Amygdala (tissue), 56 donors: ENCODE data around the gene GPR61.
A peak's percentile ranks its signal among the peaks of the same experiment; 100 is the strongest.

ENCODE experiments used
- DNase-seq, 56 donors: peaks; one replicate each; lab custom pipeline; 2025; lab: John Stamatoyannopoulos, UW

GPR61 gene, protein sequence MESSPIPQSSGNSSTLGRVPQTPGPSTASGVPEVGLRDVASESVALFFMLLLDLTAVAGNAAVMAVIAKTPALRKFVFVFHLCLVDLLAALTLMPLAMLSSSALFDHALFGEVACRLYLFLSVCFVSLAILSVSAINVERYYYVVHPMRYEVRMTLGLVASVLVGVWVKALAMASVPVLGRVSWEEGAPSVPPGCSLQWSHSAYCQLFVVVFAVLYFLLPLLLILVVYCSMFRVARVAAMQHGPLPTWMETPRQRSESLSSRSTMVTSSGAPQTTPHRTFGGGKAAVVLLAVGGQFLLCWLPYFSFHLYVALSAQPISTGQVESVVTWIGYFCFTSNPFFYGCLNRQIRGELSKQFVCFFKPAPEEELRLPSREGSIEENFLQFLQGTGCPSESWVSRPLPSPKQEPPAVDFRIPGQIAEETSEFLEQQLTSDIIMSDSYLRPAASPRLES

DNA sequence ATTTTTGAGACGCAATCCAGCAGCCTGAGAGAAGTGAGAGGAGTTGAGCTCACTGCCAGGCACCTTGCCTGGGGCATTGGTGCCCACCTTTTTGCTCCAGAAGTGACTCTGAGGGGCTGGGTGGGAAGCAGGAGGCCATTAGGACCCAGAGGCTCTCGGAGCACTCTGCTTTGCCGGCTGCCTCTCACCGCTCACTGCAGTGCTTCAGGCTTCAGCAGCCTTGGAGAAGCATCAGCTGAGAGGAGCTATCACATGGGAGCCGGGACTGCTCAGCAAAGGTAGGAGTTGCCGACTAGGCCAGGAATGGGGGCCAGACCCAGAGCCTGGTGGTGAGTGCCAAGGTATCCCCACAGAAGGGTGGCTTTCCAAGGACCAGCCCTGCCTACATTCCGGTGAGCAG lies at the start of gene GPR61:
TSS of gene GPR61 (plus strand) at position 197 of the 400 bp plus-strand sequence. CDS start 3,151 bp downstream, outside the sequence.
- peak in 35 of 56 donors; percentile 12 to 70 (median 44) for DNase-seq

DNA sequence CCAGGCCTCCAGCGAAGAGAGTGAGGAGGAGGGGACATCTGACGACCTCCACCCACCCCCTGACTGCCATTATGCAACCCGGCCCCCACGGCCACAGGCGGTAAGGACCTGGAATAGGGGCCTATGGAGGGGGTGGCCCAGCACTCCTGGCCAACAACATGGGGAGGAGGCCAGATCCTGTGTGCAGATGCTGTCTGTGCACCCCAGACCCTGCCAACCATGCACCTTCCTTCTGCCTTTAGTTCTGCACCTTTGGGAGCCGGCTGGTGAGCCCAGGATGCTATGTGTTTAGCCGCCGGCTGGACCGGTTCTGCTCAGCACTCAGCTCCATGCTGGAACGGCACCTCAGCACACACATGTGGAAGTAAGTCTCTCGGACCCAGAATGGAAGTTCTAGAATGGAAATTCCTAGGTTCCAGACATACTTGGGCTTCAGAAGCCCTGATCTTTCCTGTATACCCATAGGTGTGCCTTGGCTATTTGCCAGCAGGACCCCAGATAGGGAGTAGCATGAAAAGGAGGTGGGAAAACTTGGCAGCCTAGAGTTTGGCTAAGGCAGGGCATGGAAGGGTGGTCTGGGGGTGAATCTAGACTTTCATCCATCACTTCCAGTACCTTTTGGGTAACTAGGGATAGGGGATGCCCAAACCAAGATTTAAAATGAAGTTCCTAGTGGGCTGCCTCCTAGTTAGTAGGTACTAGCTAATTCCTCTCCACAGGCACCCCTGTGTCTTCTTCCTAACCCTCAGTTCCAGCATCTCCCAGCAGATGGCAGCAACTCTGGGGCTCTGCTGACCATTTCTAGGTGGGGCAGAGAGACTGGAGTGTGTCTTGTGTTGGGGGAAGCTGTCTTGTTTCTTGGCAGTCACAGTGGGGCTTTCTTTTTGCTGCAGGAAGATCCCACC lies 49.4 kb upstream of the GPR61 start:
- DNase-seq = peak in 40 of 56 donors; percentile 19 to 83 (median 50)

DNA sequence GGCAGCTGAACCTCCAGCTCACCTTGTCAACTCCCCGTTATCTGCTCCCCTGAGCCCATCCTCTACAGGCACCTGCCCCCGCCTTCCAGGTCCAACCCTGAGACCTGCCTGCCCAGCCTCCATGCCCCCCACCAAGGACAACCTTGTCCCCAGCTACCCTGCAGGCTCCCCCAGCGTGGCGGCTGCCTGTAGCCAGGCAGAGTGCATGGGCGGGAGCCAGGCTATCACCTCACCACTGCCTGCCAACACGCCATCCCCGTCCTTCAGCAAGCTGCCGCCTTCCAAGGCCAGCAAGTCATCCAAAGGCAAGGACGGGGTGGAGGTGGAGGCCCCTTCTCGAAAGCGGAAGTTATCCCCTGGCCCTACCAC lies 48.8 kb upstream of the GPR61 start:
- no peak for DNase-seq

DNA sequence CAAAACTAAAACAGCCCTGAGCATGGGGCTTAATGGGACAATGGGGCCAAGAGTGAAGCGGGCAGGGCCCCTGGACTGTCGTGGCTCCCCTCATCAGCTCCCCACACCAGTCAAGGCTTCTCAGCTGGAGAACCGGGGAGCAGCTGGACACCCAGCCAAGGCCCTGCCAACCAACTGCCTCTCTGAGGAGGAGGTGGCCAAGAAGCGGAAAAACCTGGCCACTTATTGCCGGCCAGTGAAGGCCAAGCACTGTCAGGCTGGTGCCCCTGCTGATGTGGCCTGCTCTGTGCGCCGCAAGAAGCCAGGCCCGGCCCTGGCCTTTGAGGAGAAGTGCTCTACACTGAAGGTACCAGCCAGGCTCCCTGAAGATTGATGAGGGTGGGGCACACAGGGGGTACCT lies 48.3 kb upstream of the GPR61 start:
- DNase-seq = no peak

DNA sequence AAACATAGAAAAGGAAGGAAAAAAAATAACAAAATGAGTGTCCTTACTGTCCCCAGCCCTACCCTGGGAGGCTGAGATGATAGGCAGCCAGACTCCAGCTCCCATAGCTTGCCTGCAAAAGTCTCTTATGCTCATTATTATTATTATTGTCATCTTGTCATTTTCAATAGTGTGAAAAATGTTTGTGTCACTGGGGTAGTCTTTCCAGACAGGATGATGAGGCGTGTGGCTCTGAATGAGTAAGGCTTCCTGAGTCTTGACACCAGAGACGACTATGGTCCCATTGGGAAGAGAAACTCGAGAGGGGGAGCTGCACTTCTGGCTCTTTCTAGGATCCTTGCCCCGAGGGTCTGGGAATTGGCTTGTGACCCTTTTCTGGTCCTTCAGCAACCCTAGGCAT lies 46.9 kb upstream of the GPR61 start:
- no peak for DNase-seq

DNA sequence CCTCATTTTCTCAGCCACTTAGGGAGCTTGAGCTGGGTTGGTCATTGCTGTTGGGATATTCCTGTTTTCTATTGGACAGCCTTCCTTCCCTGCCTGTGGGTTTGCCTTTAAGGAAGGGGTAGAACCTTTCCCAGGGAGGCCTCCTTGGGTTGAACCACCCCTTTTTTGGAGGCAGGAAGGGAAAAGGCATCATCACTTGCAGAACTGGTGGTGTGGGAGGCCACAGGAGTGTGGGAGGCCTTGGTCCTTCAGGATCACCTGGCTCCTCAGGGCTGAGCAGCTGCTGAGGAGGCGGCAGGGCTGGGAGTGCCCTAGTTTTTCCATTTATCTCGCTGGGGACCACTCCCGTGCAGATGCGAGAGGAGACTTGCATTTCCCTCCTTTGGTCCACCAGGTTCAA lies 46.4 kb upstream of the GPR61 start:
- DNase-seq = peak in 1 of 56 donors; percentile 22

DNA sequence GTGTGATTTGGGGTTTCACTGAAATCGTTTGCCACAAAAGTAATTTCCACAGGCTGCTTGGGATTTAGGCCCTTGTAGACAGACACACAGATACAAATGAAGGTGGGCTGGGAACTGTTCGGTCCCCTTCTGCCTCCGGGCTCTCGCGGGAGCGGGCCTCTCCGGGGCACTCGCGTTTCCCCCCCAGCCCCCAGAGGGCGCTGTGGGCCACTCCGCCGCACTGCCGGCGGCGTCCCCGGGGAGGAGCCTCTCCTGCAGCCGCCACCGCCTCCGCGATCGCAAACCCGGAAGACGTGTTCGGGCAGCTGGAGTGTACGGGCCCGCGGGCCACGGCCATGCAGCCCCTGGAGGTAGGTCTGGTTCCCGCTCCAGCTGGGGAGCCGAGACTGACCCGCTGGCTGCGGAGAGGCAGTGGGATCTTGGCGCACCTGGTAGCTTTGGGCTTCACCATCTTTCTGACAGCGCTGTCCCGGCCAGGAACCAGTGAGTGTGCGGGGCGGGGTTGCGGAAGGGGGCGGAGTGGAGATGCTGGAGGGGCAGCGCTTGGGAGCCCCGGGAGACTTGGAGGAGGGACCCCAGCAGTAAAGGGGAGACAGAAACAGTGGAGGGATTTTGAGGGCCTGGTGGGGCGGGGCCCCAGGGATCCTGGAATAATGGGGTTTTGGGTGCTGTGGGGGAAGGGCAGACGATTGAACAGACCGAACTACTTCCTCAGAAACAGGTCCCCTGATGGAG lies 45.7 kb upstream of the GPR61 start, which contains the start of gene CYB561D1:
TSS of gene CYB561D1 (plus strand) at position 290 of the 735 bp plus-strand sequence. CDS start at position 336, 46 bp downstream.
- peak in 55 of 56 donors; percentile 31 to 89 (median 77) for DNase-seq

DNA sequence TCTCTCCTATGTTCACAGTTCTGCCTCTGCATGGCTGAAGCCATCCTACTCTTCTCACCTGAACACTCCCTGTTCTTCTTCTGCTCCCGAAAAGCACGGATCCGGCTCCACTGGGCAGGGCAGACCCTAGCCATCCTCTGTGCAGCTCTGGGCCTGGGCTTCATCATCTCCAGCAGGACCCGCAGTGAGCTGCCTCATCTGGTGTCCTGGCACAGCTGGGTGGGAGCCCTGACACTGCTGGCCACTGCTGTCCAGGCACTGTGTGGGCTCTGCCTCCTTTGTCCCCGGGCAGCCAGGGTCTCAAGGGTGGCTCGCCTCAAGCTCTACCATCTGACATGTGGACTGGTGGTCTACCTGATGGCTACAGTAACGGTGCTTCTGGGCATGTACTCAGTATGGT lies 43.9 kb upstream of the GPR61 start:
- no peak for DNase-seq

DNA sequence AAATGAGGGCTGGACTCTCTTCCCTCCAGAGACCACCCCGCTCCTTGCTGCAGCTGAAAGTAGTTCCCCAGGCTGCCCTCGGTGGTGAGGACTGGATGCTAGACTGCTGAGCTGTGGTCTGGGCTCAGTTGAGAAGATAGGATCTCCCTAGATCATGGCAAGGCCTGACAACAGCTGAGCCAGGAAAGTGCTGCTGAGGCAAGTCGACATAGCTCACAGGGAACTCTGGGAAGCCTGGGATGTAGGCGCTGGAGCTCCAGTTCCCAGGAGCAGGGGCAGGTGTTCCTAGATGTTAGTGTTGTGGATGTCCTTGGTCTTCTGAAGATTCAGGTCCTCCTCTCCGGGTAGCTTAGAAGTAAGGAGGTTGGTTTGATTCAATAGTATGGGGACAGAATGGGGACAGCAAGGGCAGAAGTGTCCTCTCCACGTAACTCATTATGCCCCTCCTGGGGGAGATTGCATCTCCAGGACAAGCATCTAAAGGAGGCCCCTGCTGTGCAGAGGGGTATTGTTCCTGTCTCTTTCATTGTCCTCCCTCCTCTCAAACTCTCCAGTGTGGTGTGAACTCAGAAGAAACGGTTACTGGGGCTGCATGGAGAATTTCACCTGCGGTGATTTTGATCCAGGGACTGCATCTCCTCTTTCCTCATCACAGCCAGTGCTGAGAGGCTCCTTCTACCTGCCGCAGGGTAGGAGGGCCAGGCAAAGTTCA lies 42.1 kb upstream of the GPR61 start:
- DNase-seq = peak in 1 of 56 donors; percentile 42

DNA sequence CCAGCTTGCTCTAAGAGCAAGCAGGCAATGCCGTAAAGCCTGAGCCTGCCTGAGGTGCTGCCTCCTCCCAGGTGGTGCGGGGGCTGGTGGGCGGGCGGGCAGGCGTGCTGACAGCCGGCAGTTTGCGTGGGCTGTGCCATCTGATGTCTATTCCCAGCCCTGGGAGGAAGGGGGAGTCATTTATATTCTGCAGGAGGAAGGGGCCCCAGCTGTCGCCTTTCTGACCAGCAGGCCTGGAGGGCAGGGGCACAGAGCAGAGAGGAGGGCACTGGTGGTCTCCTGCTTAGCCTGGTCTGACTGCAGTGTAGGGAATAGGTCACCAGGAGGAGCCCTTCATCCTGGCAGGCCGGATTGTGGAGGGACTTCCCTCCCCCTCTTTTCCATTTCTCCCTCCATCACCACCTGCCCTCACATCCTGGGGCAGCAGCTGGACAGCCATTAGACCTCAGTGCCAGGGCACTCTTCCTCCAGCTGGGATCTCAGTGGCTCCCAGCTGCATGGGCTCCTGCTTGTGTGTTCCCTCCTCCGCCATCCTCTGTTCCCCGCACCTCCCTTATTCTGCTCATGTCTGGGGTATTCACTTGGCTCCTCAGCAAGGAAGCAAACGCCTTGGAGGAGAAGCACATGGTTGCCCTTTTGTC lies 41.4 kb upstream of the GPR61 start:
- DNase-seq = peak in 15 of 56 donors; percentile 16 to 66 (median 46)

DNA sequence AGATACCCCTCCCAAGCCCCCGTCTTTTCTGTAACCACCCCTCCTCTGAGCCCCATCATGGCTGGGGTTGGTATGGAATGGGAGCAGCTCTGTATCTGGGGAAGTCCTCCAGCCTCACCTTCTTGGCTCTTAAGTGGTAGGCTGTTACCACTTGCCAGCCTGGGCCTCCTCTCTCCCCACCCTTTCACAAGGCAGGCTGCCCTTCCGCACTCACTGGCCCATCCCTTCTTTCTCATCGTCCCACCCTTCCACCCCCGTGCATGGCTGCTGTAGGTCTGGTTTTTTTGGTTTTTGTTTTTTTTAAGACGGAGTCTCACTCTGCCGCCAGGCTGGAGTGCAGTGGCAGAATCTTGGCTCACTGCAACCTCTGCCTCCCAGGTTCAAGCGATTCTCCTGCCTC lies 40.6 kb upstream of the GPR61 start:
- no peak for DNase-seq

DNA sequence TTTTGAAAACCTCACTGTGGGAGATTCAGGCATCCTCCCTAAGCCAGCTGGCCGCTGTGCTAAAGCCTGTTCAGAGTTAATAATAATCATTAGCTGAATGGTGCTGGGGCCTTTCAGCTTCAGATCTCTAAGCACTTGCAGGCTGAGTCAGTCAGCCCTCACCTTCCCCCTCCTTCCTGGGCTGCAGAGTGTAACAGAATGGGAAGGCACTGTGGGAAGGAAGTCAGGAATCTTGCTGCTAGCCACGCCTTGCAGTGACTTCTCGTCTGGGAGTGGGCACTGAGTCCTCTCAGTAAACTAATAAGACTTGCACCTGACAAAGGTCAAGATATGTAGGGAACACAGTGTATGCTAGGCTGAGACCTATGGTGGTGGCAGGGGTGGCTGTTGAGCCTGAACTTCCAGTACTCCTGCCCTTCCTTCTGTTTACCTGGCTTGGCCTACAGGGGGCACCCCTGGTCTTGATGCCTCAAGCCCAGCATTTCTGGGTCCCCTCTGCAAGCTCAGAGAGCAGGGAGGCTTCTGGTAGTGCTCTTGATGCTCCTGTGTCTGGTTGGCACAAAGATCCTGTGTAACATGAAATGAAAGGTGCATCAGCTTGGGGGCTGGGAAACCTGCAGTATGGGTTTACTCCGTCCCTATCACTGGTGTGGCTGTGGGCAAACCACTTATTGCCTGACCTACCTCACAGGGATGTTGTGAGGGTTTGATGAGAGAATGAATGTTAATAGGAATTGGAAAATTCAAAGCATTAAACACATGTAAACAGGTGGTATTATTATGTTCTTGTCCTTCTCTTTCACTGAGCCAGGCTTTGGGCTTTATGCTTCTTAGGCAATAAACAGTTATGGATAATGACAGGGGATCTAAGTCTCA lies 39.8 kb upstream of the GPR61 start:
- DNase-seq = peak in 17 of 56 donors; percentile 21 to 57 (median 40)

DNA sequence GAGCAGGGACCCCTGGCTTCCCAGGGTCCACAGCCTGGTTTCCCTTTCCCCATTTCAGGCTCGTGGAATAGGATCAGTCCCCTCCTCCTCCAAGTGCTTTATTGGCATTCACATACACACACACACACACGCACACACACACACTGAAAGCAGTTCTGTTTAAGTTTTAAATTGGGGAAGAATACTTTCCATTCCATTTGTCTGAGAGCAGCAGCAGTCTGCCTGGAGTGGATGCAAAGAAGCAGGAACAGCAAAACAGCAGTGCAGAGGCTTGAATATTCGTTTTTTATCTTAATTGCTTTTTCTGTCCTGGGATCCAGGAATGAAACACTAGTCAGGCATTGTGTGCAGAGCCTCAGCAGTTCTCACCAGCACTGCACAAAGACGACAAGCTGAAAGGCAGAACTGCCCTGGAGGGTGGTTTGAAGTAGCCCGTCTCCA lies 38.7 kb upstream of the GPR61 start:
- DNase-seq = no peak

DNA sequence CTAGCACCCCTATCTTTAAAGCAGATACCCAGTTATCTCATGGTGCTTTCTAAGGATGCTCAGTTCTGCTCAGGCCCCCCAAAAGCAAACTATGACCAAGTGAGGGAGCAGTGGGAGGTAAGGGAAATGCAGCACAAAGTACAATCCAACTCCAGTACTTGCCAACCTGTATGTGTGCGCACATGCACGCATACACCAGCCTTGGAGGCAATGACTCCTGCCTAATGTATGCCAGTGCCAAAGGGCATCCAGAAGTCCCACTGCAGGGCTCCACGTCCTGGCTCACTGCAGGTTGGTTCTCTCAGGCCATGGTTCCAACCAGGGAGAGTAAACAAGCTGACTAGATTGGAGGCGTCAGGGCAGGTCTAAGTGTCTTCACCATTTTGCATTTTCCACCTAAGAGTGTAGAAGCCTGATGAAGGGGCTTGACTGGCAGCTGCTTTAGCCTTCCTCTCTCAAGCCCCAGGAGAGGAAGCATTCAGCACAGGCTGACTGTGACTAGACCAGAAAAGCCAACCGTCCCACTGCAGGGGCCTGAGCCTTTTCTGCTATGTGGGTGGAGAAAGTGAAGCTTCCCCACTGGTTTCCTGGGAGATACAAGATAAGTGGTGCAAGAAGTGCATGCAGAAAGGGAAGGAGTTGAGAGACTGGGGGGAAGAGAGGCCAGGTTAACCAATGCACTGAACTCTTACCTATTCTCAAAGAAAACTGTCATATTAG lies 37.9 kb upstream of the GPR61 start:
- DNase-seq = no peak

DNA sequence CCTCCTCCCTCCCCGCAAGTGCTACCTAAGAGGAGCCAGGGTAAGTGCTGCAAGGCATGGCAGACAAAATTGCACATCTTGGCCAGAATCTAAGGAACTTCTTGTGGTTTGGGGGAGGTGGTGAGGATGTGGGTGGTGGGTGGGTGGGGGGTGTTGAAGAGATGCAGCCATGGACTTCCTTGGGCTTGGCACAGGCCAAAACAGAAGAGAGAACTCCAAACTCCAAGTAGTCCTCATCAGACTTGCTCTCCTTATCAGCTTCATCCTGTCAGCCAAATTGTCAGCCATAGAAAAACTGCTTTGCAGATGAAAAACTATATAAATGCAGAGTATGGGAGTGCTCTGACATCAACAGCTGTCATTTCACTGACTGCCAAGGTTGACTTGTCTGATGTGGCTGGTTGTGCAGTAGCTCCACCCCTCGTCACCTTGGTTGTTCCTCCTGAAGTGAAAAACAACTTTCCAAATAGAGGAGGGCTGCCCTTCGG lies 37.3 kb upstream of the GPR61 start:
- no peak for DNase-seq

DNA sequence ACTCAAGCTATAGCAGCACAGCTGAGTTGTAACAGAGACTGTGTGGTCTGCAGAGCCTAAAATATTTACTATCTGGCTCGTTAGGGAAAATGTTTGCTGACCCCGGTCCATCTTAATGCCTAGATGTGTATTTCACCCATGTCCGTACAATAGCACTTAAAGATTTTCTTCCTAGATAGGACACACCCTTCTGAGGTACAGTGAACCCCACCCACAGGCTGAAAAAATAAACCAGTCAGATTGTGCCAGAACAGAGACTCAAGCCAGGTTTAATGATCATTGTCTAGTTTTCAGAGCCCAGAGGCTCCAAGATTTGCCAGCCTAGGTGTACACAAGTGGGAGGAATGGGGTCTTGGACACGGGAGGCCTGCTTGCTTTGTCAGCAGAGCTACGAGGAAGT lies 35.7 kb upstream of the GPR61 start:
- no peak for DNase-seq

DNA sequence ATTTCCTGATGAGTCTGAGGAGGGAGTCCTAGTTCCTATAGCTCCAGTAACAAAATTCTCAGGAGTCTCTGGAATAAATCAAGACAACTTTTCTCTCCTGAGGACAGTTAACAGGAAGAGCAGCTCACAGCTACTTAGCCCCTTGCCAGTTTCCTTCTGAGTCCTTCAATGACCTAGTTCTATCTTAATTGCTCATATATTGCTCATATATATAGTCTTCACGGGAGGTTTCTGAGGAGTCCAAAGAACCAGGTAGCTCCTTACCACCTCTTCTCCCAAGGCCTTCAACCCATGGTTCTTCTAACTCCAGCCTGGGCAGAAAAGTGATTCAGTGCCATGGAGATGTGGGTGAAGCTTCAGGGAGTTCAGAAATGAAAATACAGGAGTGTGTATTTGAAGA lies 34.7 kb upstream of the GPR61 start:
- no peak for DNase-seq
